Activated CD8-positive, alpha-beta memory T cell treated with anti-CD3 and anti-CD28 coated beads for 24 hours (primary cell): ENCODE data around the gene CTNND2.

Source experiments
- DNase-seq: peaks from one replicate; pipeline ENCODE4 v3.0.0-alpha.2; 2020

The CTNND2 gene

GRCh38 chr5:11064763-11065450 lies 839.3 kb downstream of the CTNND2 start:
- DNase-seq = no peak

- DNase-seq = no peak
These were observed 841.8 kb downstream of the CTNND2 start for GRCh38 chr5:11062397-11062796.

GRCh38 chr5:11056560-11056959 lies 847.7 kb downstream of the CTNND2 start:
- DNase-seq = no peak

GRCh38 chr5:11054014-11054413 lies 850.2 kb downstream of the CTNND2 start:
- no peak for DNase-seq

GRCh38 chr5:11052871-11053270 lies 851.4 kb downstream of the CTNND2 start:
- DNase-seq = no peak

GRCh38 chr5:11050596-11051304 lies 853.5 kb downstream of the CTNND2 start:
- DNase-seq = no peak

- DNase-seq = no peak
These were observed 855.5 kb downstream of the CTNND2 start for GRCh38 chr5:11048760-11049159.

- DNase-seq = no peak
These were observed 856.6 kb downstream of the CTNND2 start for GRCh38 chr5:11047625-11048024.

GRCh38 chr5:11047030-11047429 lies 857.2 kb downstream of the CTNND2 start:
- no peak for DNase-seq

GRCh38 chr5:11046160-11046559 lies 858.1 kb downstream of the CTNND2 start:
- no peak for DNase-seq

- no peak for DNase-seq
These were observed 858.8 kb downstream of the CTNND2 start for GRCh38 chr5:11045411-11045810.

- no peak for DNase-seq
These were observed 859.7 kb downstream of the CTNND2 start for GRCh38 chr5:11044581-11044980.

GRCh38 chr5:11043881-11044280 lies 860.4 kb downstream of the CTNND2 start:
- no peak for DNase-seq

- DNase-seq = no peak
These were observed 863.9 kb downstream of the CTNND2 start for GRCh38 chr5:11040345-11040744.

GRCh38 chr5:11038772-11039171 lies 865.5 kb downstream of the CTNND2 start:
- DNase-seq = no peak

- DNase-seq = no peak
These were observed 866.3 kb downstream of the CTNND2 start for GRCh38 chr5:11037941-11038340.

- no peak for DNase-seq
These were observed 867.2 kb downstream of the CTNND2 start for GRCh38 chr5:11037080-11037479.

- DNase-seq = no peak
These were observed 873.6 kb downstream of the CTNND2 start for GRCh38 chr5:11030671-11031070.

- DNase-seq = no peak
These were observed 876.6 kb downstream of the CTNND2 start for GRCh38 chr5:11027660-11028059.

GRCh38 chr5:11026543-11026942 lies 877.7 kb downstream of the CTNND2 start:
- no peak for DNase-seq

- no peak for DNase-seq
These were observed 880.3 kb downstream of the CTNND2 start for GRCh38 chr5:11023945-11024344.

GRCh38 chr5:11013793-11014192 lies 890.5 kb downstream of the CTNND2 start:
- DNase-seq = no peak

GRCh38 chr5:11012295-11012694 lies 892.0 kb downstream of the CTNND2 start:
- no peak for DNase-seq

GRCh38 chr5:11010429-11011210 lies 893.6 kb downstream of the CTNND2 start:
- no peak for DNase-seq
